Karpas-422 (cell line): ENCODE measurements around the gene ERC1. TPM values are rescaled to one million over a fixed set of nuclear protein-coding genes. Genes with fewer than 3 reads are reported as not detected.
"Not testable (repeated sequence)": the region's sequence is repeated elsewhere in the genome, so short reads cannot be mapped to it uniquely, and the experiment has no call there.

Experiments
- DNase-seq: peaks from one replicate; pipeline ENCODE4 v3.0.0-alpha.2; 2015
- H2AFZ ChIP-seq: fragments of 200-600 bp; sonication (generic); 2 replicates; pipeline ENCODE4 v1.6.1; 2014; ENCODE audit warnings: antibody characterized with exemption, low read length, mixed read lengths
- H3K27ac ChIP-seq: fragments of 200-600 bp; sonication (generic); 2 replicates; pipeline ENCODE4 v1.5.1; 2014; ENCODE audit warnings: mild to moderate bottlenecking, low read length, moderate library complexity
- H3K27me3 ChIP-seq: fragments of 200-600 bp; sonication (generic); 2 replicates; pipeline ENCODE4 v1.6.1; 2014; ENCODE audit warnings: low read length, mixed read lengths
- H3K36me3 ChIP-seq: fragments of 200-600 bp; sonication (generic); 2 replicates; pipeline ENCODE4 v1.6.1; 2014; ENCODE audit warnings: low read length, mixed read lengths; ENCODE audit not compliant: insufficient read depth
- H3K4me1 ChIP-seq: fragments of 200-600 bp; sonication (generic); 2 replicates; pipeline ENCODE4 v1.6.1; 2014; ENCODE audit warnings: mild to moderate bottlenecking, low read length, mixed read lengths
- H3K4me2 ChIP-seq: fragments of 200-600 bp; sonication (generic); 2 replicates; pipeline ENCODE4 v1.6.1; 2014; ENCODE audit warnings: low read length, low read depth, mild to moderate bottlenecking; ENCODE audit not compliant: poor library complexity, severe bottlenecking
- H3K4me3 ChIP-seq: fragments of 200-600 bp; sonication (generic); 2 replicates; pipeline ENCODE4 v1.5.1; 2014; ENCODE audit warnings: mild to moderate bottlenecking, antibody characterized with exemption, low read length, mixed read lengths
- H3K79me2 ChIP-seq: fragments of 200-600 bp; sonication (generic); 2 replicates; pipeline ENCODE4 v1.6.1; 2014; ENCODE audit warnings: mild to moderate bottlenecking, low read length, mixed read lengths
- H3K9ac ChIP-seq: fragments of 200-600 bp; sonication (generic); 2 replicates; pipeline ENCODE4 v1.6.0; 2014; ENCODE audit warnings: low read length
- H3K9me2 ChIP-seq: fragments of 200-600 bp; sonication (generic), shearing (Covaris generic); replicated peaks from 2 replicates; pipeline ENCODE4 v1.6.0; 2014; ENCODE audit warnings: mild to moderate bottlenecking, low read length, moderate library complexity; ENCODE audit not compliant: insufficient read depth
- H3K9me3 ChIP-seq: fragments of 300-700, 200-600 bp; sonication (generic); 2 replicates; pipeline ENCODE4 v1.6.1; 2014; ENCODE audit warnings: low read length, mixed read lengths
- H4K20me1 ChIP-seq: fragments of 200-600 bp; sonication (generic); 2 replicates; pipeline ENCODE4 v1.6.1; 2014; ENCODE audit warnings: mild to moderate bottlenecking, antibody characterized with exemption, low read length, low read depth; ENCODE audit not compliant: insufficient read depth
- total RNA-seq: library from RNA; depleted of rRNA; stranded (reverse); fragments of >200 nt; shearing (Covaris generic); gene quantifications from 2 replicates; pipeline ENCODE4 v1.2.3, GENCODE V29; 2014; ENCODE audit warnings: low replicate concordance

ERC1 gene
- total RNA-seq, 1 experiment from 2014 or later: 20.3 TPM

- Histone ChIP-seq H3K27ac (no peak overlapping the region), H3K27me3 (no peaks in the 10 kb centered on the region), H3K36me3 (no peaks in the 10 kb centered on the region), H3K9me3 (no peaks in the 10 kb centered on the region), H4K20me1 (peaks cover 4% of the 10 kb centered on the region; the same call in 1 of the 2 replicates), H3K4me2 (peak overlapping the region; percentile 98), H3K9me2 (no peaks in the 10 kb centered on the region), H3K9ac (peak overlapping the region; percentile 88), H3K4me1 (peaks cover 33% of the 10 kb centered on the region), H2AFZ (peak overlapping the region; percentile 97), H3K79me2 (0 out of 2 replicates have a peak, but pooled peaks cover 3% of the 10 kb centered on the region), H3K4me3 (peak overlapping the region; percentile 78)
- peak; percentile 80 for DNase-seq
Measured at GRCh38 chr12:989751-990660, 1.0 kb upstream of the ERC1 start.

GRCh38 chr12:991350-992333 is 619 bp downstream of the ERC1 start:
- Histone ChIP-seq H2AFZ (peak overlapping the region; percentile 40), H3K4me2 (peak overlapping the region; percentile 64), H3K4me1 (peaks cover 33% of the 10 kb centered on the region), H3K9me3 (no peaks in the 10 kb centered on the region), H3K9me2 (no peaks in the 10 kb centered on the region), H3K4me3 (peak overlapping the region; percentile 78), H3K79me2 (0 out of 2 replicates have a peak, but pooled peaks cover 3% of the 10 kb centered on the region), H3K9ac (peak overlapping the region; percentile 88), H3K27ac (no peak overlapping the region), H3K27me3 (no peaks in the 10 kb centered on the region), H3K36me3 (no peaks in the 10 kb centered on the region), H4K20me1 (peaks cover 4% of the 10 kb centered on the region)
- DNase-seq: peak; percentile 41

- H4K20me1 ChIP-seq: peaks cover 8% of the 10 kb centered on the region
- H2AFZ ChIP-seq: no peak overlapping the region
- no peaks in the 10 kb centered on the region for H3K36me3 ChIP-seq
- H3K9ac ChIP-seq: no peak overlapping the region
- no peaks in the 10 kb centered on the region for H3K27me3 ChIP-seq
- peak; percentile 42 for DNase-seq
- no peak overlapping the region for H3K27ac ChIP-seq
- H3K79me2 ChIP-seq: 0 out of 2 replicates have a peak, but pooled peaks cover 3% of the 10 kb centered on the region
- no peaks in the 10 kb centered on the region for H3K9me3 ChIP-seq
- H3K4me3 ChIP-seq: no peak overlapping the region
- no peaks in the 10 kb centered on the region for H3K9me2 ChIP-seq
- H3K4me2 ChIP-seq: peak overlapping the region; percentile 64
- H3K4me1 ChIP-seq: peaks cover 38% of the 10 kb centered on the region
Measured at GRCh38 chr12:992647-993046, 1.6 kb downstream of the ERC1 start.

- H3K9me2 ChIP-seq: no peaks in the 10 kb centered on the region
- 0 out of 2 replicates have a peak, but pooled peaks cover 3% of the 10 kb centered on the region for H3K79me2 ChIP-seq
- H3K9me3 ChIP-seq: no peaks in the 10 kb centered on the region
- H3K27ac ChIP-seq: no peak overlapping the region
- peaks cover 29% of the 10 kb centered on the region for H3K4me1 ChIP-seq
- no peak overlapping the region for H3K9ac ChIP-seq
- H4K20me1 ChIP-seq: peaks cover 11% of the 10 kb centered on the region
- H3K4me3 ChIP-seq: no peak overlapping the region
- H2AFZ ChIP-seq: no peak overlapping the region
- H3K36me3 ChIP-seq: no peaks in the 10 kb centered on the region
- H3K4me2 ChIP-seq: no peak overlapping the region
- H3K27me3 ChIP-seq: no peaks in the 10 kb centered on the region
- no peak for DNase-seq
Measured at GRCh38 chr12:996881-997280, 5.9 kb downstream of the ERC1 start.

- DNase-seq: no peak
- 0 out of 2 replicates have a peak, but pooled peaks cover 2% of the 10 kb centered on the region for H3K79me2 ChIP-seq
- peaks cover 22% of the 10 kb centered on the region for H3K4me1 ChIP-seq
- H3K36me3 ChIP-seq: no peaks in the 10 kb centered on the region
- no peak overlapping the region for H3K9ac ChIP-seq
- H2AFZ ChIP-seq: no peak overlapping the region
- no peaks in the 10 kb centered on the region for H3K9me2 ChIP-seq
- no peak overlapping the region for H3K27ac ChIP-seq
- no peaks in the 10 kb centered on the region for H3K9me3 ChIP-seq
- H4K20me1 ChIP-seq: peaks cover 10% of the 10 kb centered on the region
- H3K4me2 ChIP-seq: peak overlapping the region; percentile 66
- H3K27me3 ChIP-seq: no peaks in the 10 kb centered on the region
- H3K4me3 ChIP-seq: no peak overlapping the region
Measured at GRCh38 chr12:997505-997904, 6.5 kb downstream of the ERC1 start.

- Histone ChIP-seq H3K4me2 (peak overlapping the region; percentile 66), H4K20me1 (peaks cover 7% of the 10 kb centered on the region), H2AFZ (no peak overlapping the region), H3K36me3 (no peaks in the 10 kb centered on the region), H3K9ac (peak overlapping the region; percentile 40; the same call in 1 of the 2 replicates), H3K4me3 (peak overlapping the region; percentile 9; the same call in 1 of the 2 replicates), H3K27me3 (no peaks in the 10 kb centered on the region), H3K4me1 (peaks cover 21% of the 10 kb centered on the region), H3K79me2 (no peaks in the 10 kb centered on the region), H3K9me3 (no peaks in the 10 kb centered on the region), H3K9me2 (no peaks in the 10 kb centered on the region), H3K27ac (no peak overlapping the region)
- DNase-seq: peak; percentile 52
Measured at GRCh38 chr12:998020-998874, 7.2 kb downstream of the ERC1 start.

GRCh38 chr12:999736-1000135 is 8.7 kb downstream of the ERC1 start:
- H3K79me2 ChIP-seq, DNase-seq, H3K9me3 ChIP-seq, H3K27me3 ChIP-seq, H3K27ac ChIP-seq, H3K9me2 ChIP-seq, H3K4me2 ChIP-seq, H4K20me1 ChIP-seq, H3K9ac ChIP-seq, H3K36me3 ChIP-seq, H2AFZ ChIP-seq, H3K4me3 ChIP-seq: not testable (repeated sequence)
- peaks cover 25% of the 10 kb centered on the region for H3K4me1 ChIP-seq
